Muscle layer of colon (tissue), 2 donors: ENCODE data around the gene FNDC8.

Experiments used
- H3K27ac ChIP-seq: one replicate; pipeline ENCODE4 v1.7.0; 2013; ENCODE audit warnings: low read depth, mild to moderate bottlenecking, low read length, moderate library complexity
- H3K27me3 ChIP-seq, 2 donors: one replicate each; pipeline ENCODE4 v1.7.0; 2013; ENCODE audit warnings: low read length in 2 of 2, mild to moderate bottlenecking in 2 of 2; ENCODE audit not compliant: insufficient read depth in 2 of 2, control insufficient read depth in 1 of 2
- H3K36me3 ChIP-seq: one replicate; pipeline ENCODE4 v1.7.0; 2013; ENCODE audit warnings: mild to moderate bottlenecking, low read length; ENCODE audit not compliant: insufficient read depth
- H3K4me1 ChIP-seq: one replicate; pipeline ENCODE4 v1.7.0; 2013; ENCODE audit warnings: mild to moderate bottlenecking, low read length; ENCODE audit not compliant: insufficient read depth
- H3K4me3 ChIP-seq, 2 donors: one replicate each; pipeline ENCODE4 v1.7.0; 2013; ENCODE audit warnings: low read length in 2 of 2, low read depth in 1 of 2, mild to moderate bottlenecking in 1 of 2, moderate library complexity in 1 of 2
- H3K9ac ChIP-seq: one replicate; pipeline ENCODE4 v1.7.0; 2013; ENCODE audit warnings: low read length
- H3K9me3 ChIP-seq: one replicate; pipeline ENCODE4 v1.7.0; 2013; ENCODE audit warnings: mild to moderate bottlenecking, low read length
- donor health status: abdominal sarcoma.
- donor health status: Adenocarcinoma of cecum.

Gene FNDC8

GRCh38 chr17:35121315-35121714 is at the start of gene FNDC8:
FNDC8 (plus strand) TSS chr17:35121615; CDS start chr17:35121694, 79 bp downstream.
- H3K27me3 ChIP-seq = no peaks in the 10 kb centered on the region
- no peak within 1 kb of the TSS for H3K27ac ChIP-seq
- no peak within 1 kb of the TSS for H3K9ac ChIP-seq
- H3K9me3 ChIP-seq = no peaks in the 10 kb centered on the region
- no peaks in the 10 kb centered on the region for H3K36me3 ChIP-seq
- H3K4me1 ChIP-seq = peaks cover 11% of the 10 kb centered on the region
- no peak within 1 kb of the TSS for H3K4me3 ChIP-seq

- no peak overlapping the region for H3K9ac ChIP-seq
- H3K27me3 ChIP-seq = no peaks in the 10 kb centered on the region
- H3K4me3 ChIP-seq = no peak overlapping the region
- no peaks in the 10 kb centered on the region for H3K9me3 ChIP-seq
- H3K36me3 ChIP-seq = peaks cover 6% of the 10 kb centered on the region
- peaks cover 9% of the 10 kb centered on the region for H3K4me1 ChIP-seq
- H3K27ac ChIP-seq = no peak overlapping the region
Measured at GRCh38 chr17:35073183-35073790, 48.1 kb upstream of the FNDC8 start.

GRCh38 chr17:35073991-35074627 is 47.3 kb upstream of the FNDC8 start:
- no peaks in the 10 kb centered on the region for H3K27me3 ChIP-seq
- H3K4me3 ChIP-seq = no peak overlapping the region
- H3K4me1 ChIP-seq = peaks cover 9% of the 10 kb centered on the region
- peaks cover 4% of the 10 kb centered on the region for H3K36me3 ChIP-seq
- H3K9ac ChIP-seq = no peak overlapping the region
- no peak overlapping the region for H3K27ac ChIP-seq
- H3K9me3 ChIP-seq = no peaks in the 10 kb centered on the region

- no peak overlapping the region for H3K9ac ChIP-seq
- no peaks in the 10 kb centered on the region for H3K36me3 ChIP-seq
- H3K27ac ChIP-seq = no peak overlapping the region
- no peaks in the 10 kb centered on the region for H3K9me3 ChIP-seq
- no peak overlapping the region for H3K4me3 ChIP-seq
- H3K27me3 ChIP-seq = no peaks in the 10 kb centered on the region
- H3K4me1 ChIP-seq = peaks cover 9% of the 10 kb centered on the region
Measured at GRCh38 chr17:35074711-35075707, 46.4 kb upstream of the FNDC8 start.

GRCh38 chr17:35076874-35077273 is 44.5 kb upstream of the FNDC8 start:
- Histone ChIP-seq H3K4me3 (no peak overlapping the region), H3K4me1 (peaks cover 9% of the 10 kb centered on the region), H3K27ac (no peak overlapping the region)

GRCh38 chr17:35079547-35080423 is 41.6 kb upstream of the FNDC8 start:
- H3K4me3 ChIP-seq = no peak overlapping the region
- no peak overlapping the region for H3K27ac ChIP-seq
- no peaks in the 10 kb centered on the region for H3K27me3 ChIP-seq
- no peak overlapping the region for H3K9ac ChIP-seq
- H3K9me3 ChIP-seq = no peaks in the 10 kb centered on the region
- H3K4me1 ChIP-seq = peaks cover 15% of the 10 kb centered on the region
- H3K36me3 ChIP-seq = no peaks in the 10 kb centered on the region

More at GRCh38 chr17:35076874-35077273, 44.5 kb upstream of the FNDC8 start:
- Histone ChIP-seq H3K27me3 (no peaks in the 10 kb centered on the region), H3K36me3 (no peaks in the 10 kb centered on the region), H3K9ac (no peak overlapping the region), H3K9me3 (no peaks in the 10 kb centered on the region)

GRCh38 chr17:35080536-35080935 is 40.9 kb upstream of the FNDC8 start:
- Histone ChIP-seq H3K9me3 (no peaks in the 10 kb centered on the region), H3K27ac (no peak overlapping the region), H3K9ac (no peak overlapping the region), H3K4me1 (peaks cover 10% of the 10 kb centered on the region), H3K27me3 (no peaks in the 10 kb centered on the region), H3K4me3 (no peak overlapping the region), H3K36me3 (no peaks in the 10 kb centered on the region)

GRCh38 chr17:35081638-35082037 is 39.8 kb upstream of the FNDC8 start:
- Histone ChIP-seq H3K9me3 (no peaks in the 10 kb centered on the region), H3K27ac (no peak overlapping the region), H3K36me3 (no peaks in the 10 kb centered on the region), H3K27me3 (no peaks in the 10 kb centered on the region), H3K4me3 (no peak overlapping the region), H3K4me1 (peaks cover 10% of the 10 kb centered on the region), H3K9ac (no peak overlapping the region)

GRCh38 chr17:35082073-35082657 is 39.2 kb upstream of the FNDC8 start:
- Histone ChIP-seq H3K27me3 (no peaks in the 10 kb centered on the region), H3K9me3 (no peaks in the 10 kb centered on the region), H3K4me3 (no peak overlapping the region), H3K4me1 (peaks cover 15% of the 10 kb centered on the region), H3K9ac (no peak overlapping the region), H3K36me3 (no peaks in the 10 kb centered on the region), H3K27ac (no peak overlapping the region)

- Histone ChIP-seq H3K9me3 (no peaks in the 10 kb centered on the region), H3K36me3 (no peaks in the 10 kb centered on the region), H3K4me3 (no peak overlapping the region), H3K4me1 (peaks cover 23% of the 10 kb centered on the region), H3K27ac (no peak overlapping the region), H3K27me3 (no peaks in the 10 kb centered on the region), H3K9ac (no peak overlapping the region)
Measured at GRCh38 chr17:35083071-35083470, 38.3 kb upstream of the FNDC8 start.
